DMS53 treated with DMSO at 0.1 percent for 48 hours (cell line): ENCODE data around the gene ABCG4.

Source experiments
- DNase-seq: peaks from one replicate; lab custom pipeline; 2025; ENCODE audit not compliant: unreplicated experiment; lab: John Stamatoyannopoulos, UW

The ABCG4 gene

DNA sequence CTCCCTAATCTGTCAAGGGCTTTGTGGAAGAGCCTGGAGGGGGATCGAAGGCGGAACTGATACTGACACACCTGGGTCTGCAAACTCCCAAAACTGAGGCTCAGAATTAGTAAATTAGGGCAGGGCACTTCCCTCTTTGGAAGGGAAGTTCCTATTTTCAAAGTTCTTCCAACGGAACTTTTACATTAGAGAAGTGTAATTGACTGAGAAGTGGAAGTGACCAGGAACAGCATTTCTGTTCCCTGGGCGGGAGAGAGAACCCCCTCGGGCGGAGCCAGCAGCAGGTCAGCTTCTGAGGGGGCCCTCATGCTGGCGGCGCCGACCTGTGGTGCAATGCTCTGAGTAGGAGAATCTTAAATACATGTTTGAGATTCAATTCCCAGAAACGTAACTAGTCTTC lies 56.2 kb downstream of the ABCG4 start:
- DNase-seq: no peak

GRCh38 chr11:119205574-119206510 lies 57.0 kb downstream of the ABCG4 start, which contains the start of gene CBL:
Gene CBL, plus strand, starts transcription at chr11:119206339. Its CDS starts 79 bp downstream, at chr11:119206418.
- peak; percentile 78 for DNase-seq

DNA sequence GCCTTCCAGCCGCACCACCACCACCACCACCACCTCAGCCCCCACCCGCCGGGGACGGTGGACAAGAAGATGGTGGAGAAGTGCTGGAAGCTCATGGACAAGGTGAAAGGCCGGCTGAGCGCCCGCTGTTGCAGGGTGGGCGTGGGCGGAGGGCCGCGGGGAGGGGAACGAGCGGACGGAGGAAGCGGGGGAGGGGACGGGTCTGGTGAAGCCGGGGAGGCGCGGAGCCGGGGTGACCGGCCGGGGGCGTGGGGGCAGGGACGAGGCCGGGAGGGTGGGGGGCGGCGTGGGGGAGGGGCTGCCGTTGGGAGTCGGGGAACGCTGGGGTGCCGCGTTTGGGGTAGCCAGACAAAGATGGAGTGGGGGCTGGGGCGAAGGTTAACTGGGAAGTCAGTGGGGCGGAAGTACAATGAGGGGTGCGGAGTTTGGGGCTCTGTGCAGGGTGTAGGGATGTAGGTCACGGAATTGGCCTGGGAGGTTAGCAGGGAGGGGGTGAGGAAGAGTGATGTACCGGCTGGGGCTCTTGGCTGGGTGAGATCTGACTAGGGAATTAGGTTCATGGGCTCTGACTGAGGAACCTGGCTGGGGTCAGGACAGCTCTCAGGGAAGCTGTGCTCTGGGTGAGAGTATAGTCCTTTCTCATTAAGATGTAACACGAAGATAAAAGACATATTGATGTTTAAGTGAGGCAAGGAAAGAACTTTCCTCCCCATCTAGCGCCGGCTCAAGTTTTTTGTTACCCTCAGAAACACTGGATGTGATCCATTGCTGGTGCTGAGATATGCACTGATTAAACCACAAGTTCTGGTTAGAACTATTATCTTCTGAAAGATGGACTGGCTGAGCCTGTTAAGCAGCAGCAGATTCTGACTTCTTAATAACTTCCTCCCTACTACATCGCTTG lies 57.9 kb downstream of the ABCG4 start:
- no peak for DNase-seq

DNA sequence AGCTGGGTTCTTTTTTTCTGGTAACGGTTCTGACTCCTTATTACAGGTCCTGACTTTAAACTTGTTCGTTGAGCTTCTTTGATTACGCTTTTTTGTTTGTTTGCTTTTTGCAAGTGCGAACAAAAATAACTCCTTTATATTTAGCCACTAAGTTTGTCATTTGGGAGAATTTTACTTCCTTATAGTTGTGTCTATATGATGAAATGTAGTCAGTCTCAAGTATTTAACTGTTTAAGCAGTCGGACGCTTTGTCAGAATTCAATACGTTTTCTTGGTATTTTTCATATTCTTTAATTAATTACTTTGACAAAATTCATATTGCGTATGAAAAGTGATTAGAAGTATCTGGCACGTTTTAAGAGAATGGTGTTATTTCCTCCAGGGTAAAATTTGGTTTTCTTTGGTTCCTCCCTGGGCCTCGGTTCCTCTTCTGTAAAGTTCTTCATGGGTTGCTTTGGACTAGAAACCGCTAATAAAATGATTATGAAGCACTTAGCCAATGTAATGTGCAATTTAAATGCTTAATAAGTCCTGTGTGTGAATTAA lies 58.6 kb downstream of the ABCG4 start:
- DNase-seq: no peak

DNA sequence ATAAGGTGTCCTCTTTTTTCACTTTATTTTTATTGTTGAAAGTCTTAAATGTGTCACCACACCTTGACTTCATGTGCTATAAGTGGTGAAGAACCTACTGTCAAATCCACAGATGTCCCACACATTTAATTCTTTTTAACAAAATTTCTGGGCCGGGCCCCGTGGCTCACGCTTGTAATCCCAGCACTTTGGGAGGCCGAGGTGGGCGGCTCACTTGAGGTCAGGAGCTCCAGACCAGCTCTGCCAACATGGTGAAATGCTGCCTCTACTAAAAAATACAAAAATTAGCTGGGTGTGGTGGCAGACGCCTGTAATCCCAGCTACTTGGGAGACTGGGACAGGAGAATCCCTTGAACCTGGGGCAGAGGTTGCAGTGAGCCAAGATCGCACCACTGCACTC lies 60.3 kb downstream of the ABCG4 start:
- no peak for DNase-seq

DNA sequence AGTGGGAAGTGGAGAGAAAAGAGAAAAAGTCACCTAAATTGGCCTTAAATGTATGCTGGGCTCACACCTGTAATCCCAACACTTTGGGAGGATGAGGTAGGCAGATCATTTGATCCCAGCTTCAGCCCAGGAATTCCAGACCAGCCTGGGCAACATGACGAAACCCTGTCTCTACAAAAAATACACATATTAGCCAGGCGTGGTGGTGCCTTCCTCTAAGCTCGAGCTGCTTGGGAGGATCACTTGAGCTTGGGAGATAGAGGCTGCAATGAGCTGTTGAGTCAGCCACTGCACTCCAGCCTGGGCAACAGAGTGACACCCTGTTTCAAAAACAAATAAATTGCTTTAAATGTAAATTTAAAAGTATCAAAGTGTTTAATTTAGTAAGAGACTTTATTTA lies 61.2 kb downstream of the ABCG4 start:
- DNase-seq: no peak
